H1 (cell line): ENCODE measurements around the gene CCDC159. TPM values are rescaled to one million over a fixed set of nuclear protein-coding genes. Genes with fewer than 3 reads are reported as not detected.

Source experiments
- CTCF ChIA-PET: fragments of 300-600 bp; sonication (Branson Sonifier 250); formaldehyde crosslinking; loops from one replicate; lab custom pipeline; 2021; ENCODE audit not compliant: partially characterized antibody; lab: Charles Lee
- POLR2A ChIA-PET: fragments of 300-600 bp; sonication (Branson Sonifier 250); formaldehyde crosslinking; loops from one replicate; lab custom pipeline; 2021; ENCODE audit warnings: inconsistent platforms; ENCODE audit not compliant: partially characterized antibody; lab: Charles Lee
- DNase-seq, 2 experiments: peaks; one replicate each; pipeline versions ENCODE4 v3.0.0 to v3.0.0-alpha.2; 2010 to 2022; ENCODE audit warnings: low spot score in 2 of 2, low read depth in 1 of 2, mixed read lengths in 1 of 2
- FAIRE-seq: peaks from 2 replicates; lab custom pipeline; 2011; peaks lifted over from hg19 to GRCh38; lab: Jason Lieb, UNC
- H2AFZ ChIP-seq: 2 replicates; pipeline ENCODE4 v1.8.1; 2012; ENCODE audit warnings: low read length, inconsistent platforms
- H2AK5ac ChIP-seq: 2 replicates; pipeline ENCODE4 v1.6.1; 2013; ENCODE audit warnings: low read depth, low read length
- H2BK120ac ChIP-seq: replicated peaks from 2 replicates; pipeline ENCODE3; 2013; ENCODE audit warnings: low read depth, low read length, inconsistent platforms
- H2BK12ac ChIP-seq: 2 replicates; pipeline ENCODE4 v1.6.1; 2013; ENCODE audit warnings: low read depth, low read length
- H2BK15ac ChIP-seq: 2 replicates; pipeline ENCODE4 v1.6.1; 2013; ENCODE audit warnings: low read length
- H2BK20ac ChIP-seq: 2 replicates; pipeline ENCODE4 v1.6.1; 2013; ENCODE audit warnings: low read length
- H2BK5ac ChIP-seq: 2 replicates; pipeline ENCODE4 v1.6.1; 2013; ENCODE audit warnings: low read depth, low read length
- H3K14ac ChIP-seq: 2 replicates; pipeline ENCODE4 v1.6.1; 2013; ENCODE audit warnings: inconsistent platforms; ENCODE audit not compliant: insufficient read length
- H3K18ac ChIP-seq: 2 replicates; pipeline ENCODE4 v1.6.1; 2013; ENCODE audit warnings: low read length; ENCODE audit errors: extremely low read depth
- H3K23ac ChIP-seq: 2 replicates; pipeline ENCODE4 v1.6.1; 2013; ENCODE audit warnings: inconsistent platforms; ENCODE audit not compliant: insufficient read length
- H3K23me2 ChIP-seq: 2 replicates; pipeline ENCODE4 v1.6.1; 2013; ENCODE audit warnings: low read depth, low read length
- H3K27ac ChIP-seq: 2 replicates; pipeline ENCODE4 v1.6.1; 2011; ENCODE audit warnings: low read depth, low read length, inconsistent platforms
- H3K27me3 ChIP-seq, 4 experiments: replicated peaks in 1 of 4; 1 replicate in 1 of 4; 2 replicates in 3 of 4; pipeline versions ENCODE4 v1.6.1 to v1.8.1; 2011 to 2013; ENCODE audit warnings: low read length in 3 of 4, mild to moderate bottlenecking in 3 of 4, inconsistent platforms in 2 of 4, mixed read lengths in 2 of 4, moderate library complexity in 1 of 4; ENCODE audit not compliant: control insufficient read depth in 3 of 4, insufficient read depth in 3 of 4; ENCODE audit errors: extremely low read depth in 1 of 4
- H3K36me3 ChIP-seq, 4 experiments: 2 replicates each; pipeline versions ENCODE4 v1.6.1 to v1.8.1; 2011 to 2013; ENCODE audit warnings: mild to moderate bottlenecking in 4 of 4, low read length in 3 of 4, moderate library complexity in 2 of 4, control low read depth in 1 of 4, inconsistent platforms in 1 of 4; ENCODE audit not compliant: insufficient read depth in 4 of 4, control insufficient read depth in 2 of 4
- H3K4ac ChIP-seq: replicated peaks from 2 replicates; pipeline ENCODE3; 2013; ENCODE audit warnings: low read length, low read depth, mixed read lengths, inconsistent platforms; ENCODE audit not compliant: insufficient read length
- H3K4me1 ChIP-seq, 4 experiments: replicated peaks in 1 of 4; 1 replicate in 1 of 4; 2 replicates in 3 of 4; pipeline versions ENCODE4 v1.6.1 to v1.8.1; 2011 to 2013; ENCODE audit warnings: low read length in 3 of 4, inconsistent platforms in 2 of 4, mixed read lengths in 1 of 4; ENCODE audit not compliant: insufficient read depth in 4 of 4, control insufficient read depth in 3 of 4
- H3K4me2 ChIP-seq, 2 experiments: 2 replicates each; pipeline versions ENCODE4 v1.6.1 to v1.8.1; 2011 to 2013; ENCODE audit warnings: low read depth in 2 of 2, low read length in 2 of 2, control low read depth in 1 of 2, inconsistent platforms in 1 of 2, mild to moderate bottlenecking in 1 of 2; ENCODE audit not compliant: insufficient read depth in 1 of 2
- H3K4me3 ChIP-seq, 4 experiments: fragments of 200-600, 300-600 bp in 1 of 4; sonication (generic), shearing (Covaris generic), sonication (Bioruptor Twin) in 1 of 4; 2 replicates each; pipeline versions ENCODE4 v1.5.1 to v1.8.1; 2011 to 2016; ENCODE audit warnings: low read length in 4 of 4, low read depth in 3 of 4, control low read depth in 2 of 4, inconsistent platforms in 2 of 4, mild to moderate bottlenecking in 2 of 4, mixed read lengths in 1 of 4, moderate library complexity in 1 of 4; ENCODE audit not compliant: insufficient read depth in 2 of 4; ENCODE audit errors: extremely low read depth in 1 of 4
- H3K56ac ChIP-seq: replicated peaks from 2 replicates; pipeline ENCODE3; 2013; ENCODE audit warnings: low read depth, mild to moderate bottlenecking, mixed read lengths, low read length, inconsistent platforms; ENCODE audit not compliant: insufficient read length
- H3K79me1 ChIP-seq: 2 replicates; pipeline ENCODE4 v1.6.1; 2013; ENCODE audit warnings: low read depth, low read length, control low read depth
- H3K79me2 ChIP-seq, 2 experiments: 2 replicates each; pipeline versions ENCODE4 v1.6.1 to v1.8.1; 2012 to 2013; ENCODE audit warnings: low read length in 2 of 2, mild to moderate bottlenecking in 2 of 2, inconsistent platforms in 1 of 2; ENCODE audit not compliant: insufficient read depth in 2 of 2, control insufficient read depth in 1 of 2
- H3K9ac ChIP-seq, 4 experiments: replicated peaks in 1 of 4; 1 replicate in 1 of 4; 2 replicates in 3 of 4; pipeline versions ENCODE4 v1.6.1 to v1.8.1; 2011 to 2013; ENCODE audit warnings: low read depth in 3 of 4, low read length in 3 of 4, control low read depth in 2 of 4, mild to moderate bottlenecking in 2 of 4, moderate library complexity in 2 of 4, inconsistent platforms in 1 of 4; ENCODE audit errors: extremely low read depth in 1 of 4
- H3K9me3 ChIP-seq, 2 experiments: 2 replicates each; pipeline versions ENCODE4 v1.6.1 to v1.8.1; 2012 to 2013; ENCODE audit warnings: mild to moderate bottlenecking in 2 of 2, moderate library complexity in 2 of 2, control low read depth in 1 of 2, inconsistent platforms in 1 of 2, low read depth in 1 of 2, low read length in 1 of 2, mixed read lengths in 1 of 2; ENCODE audit not compliant: insufficient read depth in 2 of 2
- H4K20me1 ChIP-seq, 2 experiments: replicated peaks in 1 of 2; 2 replicates each; pipeline versions ENCODE3 to v1.8.1; 2011 to 2013; ENCODE audit warnings: inconsistent platforms in 2 of 2, low read length in 2 of 2, mild to moderate bottlenecking in 1 of 2; ENCODE audit not compliant: insufficient read depth in 2 of 2, control insufficient read depth in 1 of 2
- H4K5ac ChIP-seq: 2 replicates; pipeline ENCODE4 v1.6.1; 2013; ENCODE audit warnings: low read length, low read depth, mixed read lengths, inconsistent platforms; ENCODE audit not compliant: insufficient read length
- H4K8ac ChIP-seq: 2 replicates; pipeline ENCODE4 v1.8.0; 2013; ENCODE audit warnings: mild to moderate bottlenecking, moderate library complexity, low read length, inconsistent platforms; ENCODE audit not compliant: insufficient read depth; ENCODE audit errors: extremely low read depth
- H4K91ac ChIP-seq: replicated peaks from 2 replicates; pipeline ENCODE3; 2013; ENCODE audit warnings: low read length, mixed read lengths, inconsistent platforms; ENCODE audit not compliant: insufficient read length
- BCL11A ChIP-seq, 2 experiments: IDR thresholded peaks; one replicate each; pipeline ENCODE4 v1.6.1; 2011; ENCODE audit warnings: low read depth in 2 of 2, low read length in 2 of 2, mild to moderate bottlenecking in 2 of 2
- CBX5 ChIP-seq: fragments of 300-800, 300-1000 bp; sonication (generic); IDR thresholded peaks from 2 replicates; pipeline ENCODE4 v1.7.1; 2016; ENCODE audit warnings: antibody characterized with exemption, low read length, low read depth
- CHD2 ChIP-seq: IDR thresholded peaks from 2 replicates; pipeline ENCODE4 v1.6.1; 2012; ENCODE audit warnings: low read length, improper control_type of control experiment
- JUN ChIP-seq: IDR thresholded peaks from 2 replicates; pipeline ENCODE4 v1.6.1; 2011; ENCODE audit warnings: low read depth, mild to moderate bottlenecking, improper control_type of control experiment, low read length
- SIX5 ChIP-seq: IDR thresholded peaks from 2 replicates; pipeline ENCODE4 v1.6.1; 2011; ENCODE audit warnings: mild to moderate bottlenecking, low read depth, low read length
- SP1 ChIP-seq: IDR thresholded peaks from 2 replicates; pipeline ENCODE4 v1.6.1; 2011; ENCODE audit warnings: low read depth, low read length
- WGBS, 2 experiments: shearing (Covaris generic) in 1 of 2; methylation state at CpG; one replicate each; pipeline versions ENCODE4 v1.1.6 to v1.1.7; 2013 to 2015; ENCODE audit warnings: low lambda C conversion rate in 2 of 2, mixed read lengths in 2 of 2, inconsistent platforms in 1 of 2, low coverage in 1 of 2, missing lambda C conversion rate in 1 of 2; ENCODE audit not compliant: insufficient replicate concordance in 2 of 2, insufficient coverage in 1 of 2, insufficient read length in 1 of 2; ENCODE audit errors: extremely low coverage in 1 of 2, missing lambda C conversion rate in 1 of 2; 5-methylcytosine and 5-hydroxymethylcytosine counted together
- polyA plus RNA-seq, 7 experiments: library from polyadenylated mRNA; depleted of rRNA in 3 of 7; stranded (reverse) in 5 of 7; unstranded in 2 of 7; fragments of >200 nt in 5 of 7; fragments of 200-250 nt in 2 of 7; gene quantifications; 1 replicate in 5 of 7; 2 replicates in 1 of 7; 4 replicates in 1 of 7; pipeline versions ENCODE4 v1.2.1 to v1.2.3, GENCODE V29; 2011 to 2013; ENCODE audit warnings: missing spikeins in 2 of 7, mixed read lengths in 2 of 7
- total RNA-seq: library from RNA; stranded (reverse); fragmentation: NEBNext Ultra II Directional; extraction: Animal tissue kit (Norgen Biotek cat#: 25700); gene quantifications from 2 replicates; pipeline ENCODE4 v1.2.1, GENCODE V29; 2021
- TF ChIP-seq, protein P1 (sequence below): IDR thresholded peaks from 2 replicates; pipeline ENCODE4 v1.6.1; 2011; ENCODE audit warnings: low read depth, mild to moderate bottlenecking, low read length; ENCODE audit not compliant: insufficient read depth

CCDC159 gene
- total and polyA plus RNA-seq, 2 of the 8 experiments (the other 6 are each of a cell fraction or from before 2014, with no cell fraction given) = 4.0 to 5.4 TPM

DNA sequence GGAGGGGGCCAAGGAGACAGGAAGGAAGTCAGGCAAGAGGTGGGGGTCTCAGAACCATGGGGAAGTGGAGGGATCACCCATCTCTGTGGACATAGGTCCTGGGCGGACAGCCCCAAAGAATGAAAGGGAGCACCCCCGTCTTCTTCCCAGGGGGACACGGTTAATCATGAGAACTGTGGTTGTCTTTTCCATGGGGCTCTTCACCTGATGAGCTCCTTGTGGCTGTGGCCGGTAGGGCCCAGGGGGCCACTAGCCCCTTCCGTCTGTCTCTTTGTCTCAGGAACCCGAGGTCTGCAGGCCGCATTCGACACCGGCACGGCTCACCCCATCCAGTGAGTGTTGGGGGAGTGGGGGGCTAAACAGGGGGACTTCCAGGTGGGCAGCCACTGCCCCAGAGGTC lies 17.6 kb downstream of the CCDC159 start:
- no peaks in the 10 kb centered on the region for H3K79me1 ChIP-seq
- peaks cover 0 to 3% (median 0%) of the 10 kb centered on the region in 4 experiments; a peak in 1 of 8 replicates for H3K36me3 ChIP-seq
- H3K18ac ChIP-seq = no peak overlapping the region
- H3K56ac ChIP-seq = no peak overlapping the region
- H4K20me1 ChIP-seq = no peaks in the 10 kb centered on the region
- no peak overlapping the region for H2BK120ac ChIP-seq
- H2BK20ac ChIP-seq = no peak overlapping the region
- H2AK5ac ChIP-seq = no peak overlapping the region
- no peak overlapping the region for H4K8ac ChIP-seq
- WGBS, 2 experiments = 88% methylated on average over 9 of the region's 10 CpGs; no CpG with 5 or more reads in 1 of the 2 experiments
- FAIRE-seq (no peak), DNase-seq (no peak)
- no peak overlapping the region for H3K4ac ChIP-seq
- no peak overlapping the region for H3K27ac ChIP-seq
- H4K91ac ChIP-seq = no peak overlapping the region
- peaks cover 0 to 4% (median 2%) of the 10 kb centered on the region in 4 experiments; a peak in 3 of 7 replicates for H3K27me3 ChIP-seq
- H2AFZ ChIP-seq = no peak overlapping the region
- no peak overlapping the region for H2BK12ac ChIP-seq
- peaks cover 10% of the 10 kb centered on the region; the same call in 1 of the 2 replicates for H3K23me2 ChIP-seq
- TF ChIP-seq JUN (no peak), CBX5 (no peak), CHD2 (no peak), SIX5 (no peak), BCL11A (IDR thresholded peaks at IDR 0.05; ENCODE audit: low read depth in 2 of 2, low read length in 2 of 2) (no peak), SP1 (no peak)
- TF ChIP-seq, protein P1, sequence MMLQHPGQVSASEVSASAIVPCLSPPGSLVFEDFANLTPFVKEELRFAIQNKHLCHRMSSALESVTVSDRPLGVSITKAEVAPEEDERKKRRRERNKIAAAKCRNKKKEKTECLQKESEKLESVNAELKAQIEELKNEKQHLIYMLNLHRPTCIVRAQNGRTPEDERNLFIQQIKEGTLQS = no peak
- no peaks in the 10 kb centered on the region for H3K79me2 ChIP-seq
- no peaks in the 10 kb centered on the region for H3K9me3 ChIP-seq
- no peak overlapping the region for H3K4me3 ChIP-seq
- no peak overlapping the region for H2BK15ac ChIP-seq
- no peak overlapping the region for H3K23ac ChIP-seq
- H3K4me2 ChIP-seq = no peak overlapping the region
- no peak overlapping the region for H4K5ac ChIP-seq
- H3K14ac ChIP-seq = no peak overlapping the region
- H3K9ac ChIP-seq = no peak overlapping the region
- H2BK5ac ChIP-seq = no peak overlapping the region
- POLR2A ChIA-PET = interaction anchor here (1.0 to 1.8 kb wide), 4 partner anchors 9 to 17 kb away, joined by 3 to 7 read pairs (median 4); partner anchors contain the start of gene SWSAP1
- CTCF ChIA-PET = interaction anchor here (1.0 to 1.2 kb wide), 3 partner anchors 11 to 17 kb away, joined by 3 to 5 read pairs (median 4); partner anchors contain the start of gene SWSAP1
- H3K4me1 ChIP-seq = peaks cover 0 to 7% (median 5%) of the 10 kb centered on the region in 4 experiments
